Hippocampal formation (tissue), 2 donors: Measurements from ENCODE around the gene KIF21A.
A peak's percentile ranks its signal among the peaks of the same experiment; 100 is the strongest.

Experiments used
- DNase-seq, 2 donors: peaks; one replicate each; lab custom pipeline; 2025; lab: John Stamatoyannopoulos, UW

KIF21A gene

GRCh38 chr12:39277416-39277815 lies 165.5 kb downstream of the KIF21A start:
- DNase-seq, result no peak

- DNase-seq, result no peak
Observed at GRCh38 chr12:39275846-39276245, 167.1 kb downstream of the KIF21A start.

- peak in 1 of 2 donors; percentile 10 for DNase-seq
Observed at GRCh38 chr12:39272871-39273655, 169.9 kb downstream of the KIF21A start.

- no peak for DNase-seq
Observed at GRCh38 chr12:39269492-39269891, 173.4 kb downstream of the KIF21A start.

GRCh38 chr12:39267886-39268285 lies 175.0 kb downstream of the KIF21A start:
- DNase-seq, result no peak

- DNase-seq, result no peak
Observed at GRCh38 chr12:39252628-39253027, 190.3 kb downstream of the KIF21A start.
